ENCODE data around the gene DNM3.
A peak's percentile ranks its signal among the peaks of the same experiment; 100 is the strongest.

The DNM3 gene

GRCh38 chr1:172378109-172378760, 536.9 kb downstream of the DNM3 start:
- DNase-seq (ENCODE audit: extremely low read depth in 1 of 2, low read depth in 1 of 2) = no peak

DNA sequence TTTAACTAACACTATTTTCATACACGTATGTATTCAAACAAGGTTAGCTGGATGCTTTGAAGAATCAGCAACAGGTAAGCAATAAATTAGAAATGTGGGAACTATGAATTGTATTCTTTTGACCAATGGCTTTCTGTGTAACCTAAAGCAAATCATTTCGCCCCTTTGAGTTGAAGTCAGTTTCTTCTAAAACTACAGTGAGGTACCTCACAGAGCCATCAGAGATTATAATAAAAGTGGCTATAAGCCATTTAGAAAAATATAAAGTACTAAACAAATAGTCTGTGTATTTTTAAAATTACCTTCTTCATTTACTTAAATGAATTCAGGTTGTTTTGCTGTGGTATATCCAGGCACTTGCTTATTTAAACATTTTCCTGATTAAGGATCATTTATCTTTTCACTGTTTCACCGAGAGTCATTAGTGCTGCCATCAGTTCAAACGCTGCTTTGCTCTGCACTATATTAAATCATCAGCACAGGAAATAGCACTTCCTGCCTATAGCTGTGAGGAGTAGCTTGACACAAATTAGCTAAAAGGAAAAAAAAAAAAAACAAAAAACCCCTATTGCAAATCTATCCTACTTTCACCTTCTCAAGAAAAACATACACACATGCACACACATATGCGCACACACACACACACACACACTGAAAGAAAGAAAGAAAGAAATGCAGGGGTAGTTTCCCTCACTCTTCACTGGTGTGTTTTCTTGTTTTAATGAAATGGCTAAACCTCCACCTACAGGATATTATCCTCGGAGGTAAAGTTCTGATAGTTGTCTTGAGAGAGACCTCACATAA, 539.3 kb downstream of the DNM3 start:
- no peak for DNase-seq (ENCODE audit: extremely low read depth in 1 of 2, low read depth in 1 of 2)

DNA sequence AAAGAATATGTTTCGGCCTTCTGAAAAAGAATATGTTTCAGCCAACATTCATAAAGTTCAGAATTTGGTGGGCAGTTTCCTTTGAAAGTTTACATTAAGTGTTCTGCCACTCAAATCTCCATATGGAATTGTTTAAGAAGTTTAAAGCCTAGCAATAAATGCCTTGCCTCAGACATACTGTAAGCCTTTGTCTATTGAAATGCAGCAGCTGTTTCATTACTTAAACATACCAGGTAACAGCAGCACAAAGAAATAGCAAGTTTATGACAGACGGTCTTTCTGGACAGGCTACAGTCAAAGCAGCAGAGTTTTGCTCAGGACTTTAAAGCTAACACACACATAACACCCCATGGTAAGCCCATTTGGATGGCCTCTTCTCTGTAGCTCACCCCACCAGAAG, 540.6 kb downstream of the DNM3 start:
- no peak for DNase-seq (ENCODE audit: extremely low read depth in 1 of 2, low read depth in 1 of 2)

- no peak for DNase-seq (ENCODE audit: extremely low read depth in 1 of 2, low read depth in 1 of 2)
Observed at GRCh38 chr1:172382406-172382805, 541.1 kb downstream of the DNM3 start.

GRCh38 chr1:172382990-172383389, 541.7 kb downstream of the DNM3 start:
- DNase-seq (ENCODE audit: extremely low read depth in 1 of 2, low read depth in 1 of 2) = no peak

GRCh38 chr1:172383536-172383935, 542.2 kb downstream of the DNM3 start:
- no peak for DNase-seq (ENCODE audit: extremely low read depth in 1 of 2, low read depth in 1 of 2)

DNA sequence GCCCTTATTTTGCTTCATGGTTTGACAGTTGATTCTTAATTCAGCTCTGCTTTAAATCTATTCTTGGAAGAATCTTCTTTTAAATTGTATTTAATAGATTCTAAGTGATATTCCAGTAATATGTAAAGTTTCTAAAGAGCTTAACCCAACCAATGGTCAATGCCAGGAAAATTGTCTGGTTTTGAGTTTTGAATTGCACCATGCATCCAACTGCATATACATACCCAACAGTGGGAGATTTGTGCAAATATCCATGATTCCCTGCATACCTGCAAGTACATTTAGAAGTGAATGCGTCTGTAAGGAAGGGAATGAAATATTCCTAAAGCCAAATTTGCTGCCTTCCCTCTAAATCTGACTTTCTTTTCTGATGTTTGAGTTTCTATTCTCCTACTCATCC, 543.4 kb downstream of the DNM3 start:
- no peak for DNase-seq (ENCODE audit: extremely low read depth in 1 of 2, low read depth in 1 of 2)

DNA sequence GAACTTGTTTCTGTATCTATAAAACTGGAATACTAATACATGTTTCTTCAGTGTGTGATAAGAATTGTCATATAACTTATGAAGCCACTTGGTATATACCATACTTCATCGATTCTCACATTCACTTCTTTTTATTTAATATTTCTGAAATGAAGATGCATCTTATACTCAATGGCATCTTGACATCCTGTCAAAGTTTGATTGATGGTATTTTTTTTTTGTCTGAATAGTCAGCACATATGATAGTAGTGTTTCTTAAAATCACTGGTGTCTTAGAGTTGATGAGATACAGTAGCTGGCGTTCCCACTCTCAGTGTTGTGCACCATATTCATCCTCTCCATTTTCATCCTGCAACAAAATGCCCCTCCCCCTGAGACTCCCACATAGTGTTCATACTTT, 544.7 kb downstream of the DNM3 start:
- no peak for DNase-seq (ENCODE audit: extremely low read depth in 1 of 2, low read depth in 1 of 2)

- DNase-seq (ENCODE audit: extremely low read depth in 1 of 2, low read depth in 1 of 2) = no peak
Observed at GRCh38 chr1:172388490-172388889, 547.2 kb downstream of the DNM3 start.

GRCh38 chr1:172390301-172390682, 549.0 kb downstream of the DNM3 start:
- DNase-seq (ENCODE audit: extremely low read depth in 1 of 2, low read depth in 1 of 2) = no peak

- DNase-seq (ENCODE audit: extremely low read depth in 1 of 2, low read depth in 1 of 2) = no peak
Observed at GRCh38 chr1:172390683-172391551, 549.6 kb downstream of the DNM3 start.

GRCh38 chr1:172391976-172392375, 550.7 kb downstream of the DNM3 start:
- no peak for DNase-seq (ENCODE audit: extremely low read depth in 1 of 2, low read depth in 1 of 2)

DNA sequence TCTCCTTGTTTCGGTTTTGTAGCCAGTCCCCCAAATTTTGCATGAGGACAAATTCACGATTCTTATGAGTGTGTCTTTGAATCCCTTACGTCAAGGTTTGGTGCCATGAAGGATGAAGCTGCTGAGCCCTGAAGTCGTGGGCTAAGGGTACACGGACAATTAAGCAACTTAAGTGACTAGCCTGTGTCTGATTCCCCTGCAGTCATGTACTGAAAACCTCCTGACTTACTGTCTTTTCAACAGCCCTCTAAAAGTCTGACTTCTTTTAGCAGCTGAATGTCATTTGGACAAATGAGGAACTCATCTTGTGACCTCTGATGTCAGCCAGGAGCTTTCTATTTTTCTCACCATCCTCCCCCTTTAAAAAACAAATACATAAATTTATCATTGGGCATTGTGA, 552.1 kb downstream of the DNM3 start:
- DNase-seq (ENCODE audit: extremely low read depth in 1 of 2, low read depth in 1 of 2) = no peak

- peak; percentile 19 to 40 for DNase-seq (ENCODE audit: extremely low read depth in 1 of 2, low read depth in 1 of 2)
Observed at GRCh38 chr1:172394141-172394751, 552.9 kb downstream of the DNM3 start.

DNA sequence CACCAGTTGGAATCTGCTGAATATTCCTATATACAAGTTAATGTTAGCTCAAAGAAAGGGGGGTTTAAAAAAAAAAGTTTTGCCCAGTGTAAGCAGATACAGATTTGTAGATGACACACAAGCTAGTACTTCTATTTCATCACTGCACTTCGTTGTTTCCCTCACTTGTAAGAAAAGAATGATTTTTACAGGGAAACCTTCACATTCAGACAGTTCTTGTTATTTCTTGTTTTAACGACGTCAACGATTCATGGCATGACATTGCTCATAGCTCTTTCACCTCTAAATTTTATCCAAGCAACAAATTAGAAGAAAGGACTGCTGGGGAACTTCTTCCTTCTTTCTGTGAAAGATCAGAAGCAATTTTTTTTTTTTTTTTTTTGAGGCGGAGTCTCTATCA, 553.5 kb downstream of the DNM3 start:
- DNase-seq (ENCODE audit: extremely low read depth in 1 of 2, low read depth in 1 of 2) = no peak

GRCh38 chr1:172395576-172395975, 554.3 kb downstream of the DNM3 start:
- no peak for DNase-seq (ENCODE audit: extremely low read depth in 1 of 2, low read depth in 1 of 2)

DNA sequence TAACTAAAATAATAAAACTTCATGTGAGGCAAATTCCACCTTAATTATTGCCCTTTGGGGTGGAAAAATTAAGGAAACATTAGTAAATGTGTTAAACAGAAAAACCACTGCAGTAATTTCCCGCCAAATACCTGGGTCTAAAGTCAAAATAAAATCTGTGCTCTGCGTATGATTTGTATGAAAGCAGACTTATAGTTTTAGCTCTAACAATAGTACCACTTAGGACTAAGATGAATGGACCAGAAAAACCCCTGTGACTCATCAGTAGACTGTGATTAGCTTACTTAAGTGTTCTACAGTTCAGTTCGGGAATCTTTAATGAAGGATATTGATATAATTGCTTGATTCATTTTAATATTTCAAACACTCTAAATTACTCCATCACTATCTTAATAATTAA, 555.9 kb downstream of the DNM3 start:
- no peak for DNase-seq (ENCODE audit: extremely low read depth in 1 of 2, low read depth in 1 of 2)

GRCh38 chr1:172397633-172398032, 556.3 kb downstream of the DNM3 start:
- DNase-seq (ENCODE audit: extremely low read depth in 1 of 2, low read depth in 1 of 2) = no peak

- no peak for DNase-seq (ENCODE audit: extremely low read depth in 1 of 2, low read depth in 1 of 2)
Observed at GRCh38 chr1:172398193-172398592, 556.9 kb downstream of the DNM3 start.

DNA sequence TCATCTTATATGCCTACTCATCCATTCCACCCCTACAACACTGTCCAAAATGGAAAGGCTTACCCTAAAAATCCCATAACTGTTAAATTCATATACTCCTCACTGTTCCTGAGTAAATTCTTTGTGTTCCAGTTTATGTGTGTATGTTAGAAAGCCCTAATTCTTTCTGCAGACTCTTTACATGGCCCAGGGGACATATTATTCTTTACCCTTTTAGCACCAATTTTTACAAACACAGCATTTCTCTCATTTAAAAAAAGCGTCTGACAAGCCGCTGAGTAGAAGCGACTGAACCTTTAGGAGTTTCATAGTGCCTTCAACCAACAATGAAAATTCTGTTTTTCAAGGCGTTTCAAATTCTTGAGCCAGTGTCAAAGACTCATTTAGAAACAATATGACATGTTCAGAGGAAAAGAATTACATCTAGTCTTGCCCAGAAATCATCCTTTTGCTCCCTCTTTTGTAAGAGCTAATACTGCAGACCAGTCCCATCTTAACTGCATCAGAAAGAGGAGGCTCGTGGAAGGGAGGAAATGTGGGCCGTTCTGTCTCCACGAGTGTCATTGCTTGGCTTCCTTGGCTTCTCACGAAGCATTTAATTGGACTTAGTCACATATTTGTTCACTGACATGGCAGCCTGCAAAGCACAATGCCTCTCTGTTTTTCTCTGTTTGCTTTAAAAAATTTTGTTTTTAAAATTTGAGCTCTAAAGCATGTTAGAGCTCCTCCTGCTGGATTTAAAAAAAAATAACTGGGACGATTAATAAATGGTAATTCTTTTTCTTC, 557.9 kb downstream of the DNM3 start:
- DNase-seq (ENCODE audit: extremely low read depth in 1 of 2, low read depth in 1 of 2) = no peak
